Stimulated activated CD8-positive, alpha-beta memory T cell treated with anti-CD3 and anti-CD28 coated beads, Interleukin-2, amount 100 ng/mL, for 48 hours (primary cell): ENCODE measurements around the gene KLRF1.

Source experiments
- DNase-seq, 2 donors: peaks; one replicate each; pipeline ENCODE4 v3.0.0-alpha.2; 2020; ENCODE audit warnings: low read depth in 2 of 2

KLRF1 gene

GRCh38 chr12:9809338-9809737 is 17.9 kb upstream of the KLRF1 start:
- no peak for DNase-seq

GRCh38 chr12:9809866-9810265 is 17.4 kb upstream of the KLRF1 start:
- DNase-seq: no peak

- no peak for DNase-seq
These were observed 16.6 kb upstream of the KLRF1 start for GRCh38 chr12:9810671-9811070.

- no peak for DNase-seq
These were observed 15.7 kb upstream of the KLRF1 start for GRCh38 chr12:9811621-9812020.

GRCh38 chr12:9813821-9814798 is 13.2 kb upstream of the KLRF1 start:
- DNase-seq: peak; percentile 86 to 90

GRCh38 chr12:9820281-9820930 is 6.9 kb upstream of the KLRF1 start:
- no peak for DNase-seq

- DNase-seq: no peak
These were observed 2.2 kb downstream of the KLRF1 start for GRCh38 chr12:9829483-9829882.

GRCh38 chr12:9829982-9830381 is 2.7 kb downstream of the KLRF1 start:
- DNase-seq: no peak

GRCh38 chr12:9831720-9832119 is 4.4 kb downstream of the KLRF1 start:
- no peak for DNase-seq

- DNase-seq: no peak
These were observed 16.1 kb downstream of the KLRF1 start for GRCh38 chr12:9843407-9843806.

- no peak for DNase-seq
These were observed 21.6 kb downstream of the KLRF1 start for GRCh38 chr12:9848899-9849298.

- no peak for DNase-seq
These were observed 23.8 kb downstream of the KLRF1 start for GRCh38 chr12:9851050-9851449.

- no peak for DNase-seq
These were observed 24.6 kb downstream of the KLRF1 start for GRCh38 chr12:9851927-9852326.

GRCh38 chr12:9856151-9856550 is 28.9 kb downstream of the KLRF1 start:
- DNase-seq: no peak

- DNase-seq: no peak
These were observed 29.6 kb downstream of the KLRF1 start for GRCh38 chr12:9856894-9857293.

- no peak for DNase-seq
These were observed 30.9 kb downstream of the KLRF1 start for GRCh38 chr12:9858135-9858534.

GRCh38 chr12:9864913-9865675 is 37.8 kb downstream of the KLRF1 start:
- no peak for DNase-seq

GRCh38 chr12:9866860-9867269 is 39.6 kb downstream of the KLRF1 start:
- DNase-seq: no peak

GRCh38 chr12:9867531-9867930 is 40.2 kb downstream of the KLRF1 start:
- no peak for DNase-seq

GRCh38 chr12:9868311-9868801 is 41.1 kb downstream of the KLRF1 start:
- no peak for DNase-seq

- no peak for DNase-seq
These were observed 41.6 kb downstream of the KLRF1 start for GRCh38 chr12:9868951-9869306.
